Astrocyte (in vitro differentiated cells and primary cell): ENCODE results near the gene CAPN5. TPM values are rescaled to one million over a fixed set of nuclear protein-coding genes. Genes with fewer than 3 reads are reported as not detected.

Source experiments
- DNase-seq: peaks from one replicate; pipeline ENCODE4 v3.0.0-alpha.2; 2010; ENCODE audit warnings: low read depth
- FAIRE-seq: peaks from 2 replicates; lab custom pipeline; 2011; peaks lifted over from hg19 to GRCh38; lab: Jason Lieb, UNC
- H2AFZ ChIP-seq: 2 replicates; pipeline ENCODE4 v1.6.0; 2012; ENCODE audit warnings: low read depth, low read length, inconsistent platforms
- H3K27ac ChIP-seq: 2 replicates; pipeline ENCODE4 v1.5.1; 2011; ENCODE audit warnings: low read depth, low read length, inconsistent platforms
- H3K27me3 ChIP-seq: 2 replicates; pipeline ENCODE4 v1.6.0; 2011; ENCODE audit warnings: low read length, inconsistent platforms; ENCODE audit not compliant: insufficient read depth
- H3K36me3 ChIP-seq: 2 replicates; pipeline ENCODE4 v1.5.1; 2011; ENCODE audit warnings: low read length, inconsistent platforms; ENCODE audit not compliant: insufficient read depth
- H3K4me1 ChIP-seq: 2 replicates; pipeline ENCODE4 v1.5.1; 2011; ENCODE audit warnings: low read length, inconsistent platforms; ENCODE audit not compliant: insufficient read depth
- H3K4me2 ChIP-seq: 2 replicates; pipeline ENCODE4 v1.6.0; 2012; ENCODE audit warnings: low read length, inconsistent platforms
- H3K4me3 ChIP-seq: 2 replicates; pipeline ENCODE4 v1.5.1; 2011; ENCODE audit warnings: low read depth, mild to moderate bottlenecking, low read length, inconsistent platforms; ENCODE audit not compliant: insufficient read depth
- H3K79me2 ChIP-seq: 2 replicates; pipeline ENCODE4 v1.6.0; 2012; ENCODE audit warnings: mild to moderate bottlenecking, low read length, inconsistent platforms; ENCODE audit not compliant: insufficient read depth
- H3K9ac ChIP-seq: 2 replicates; pipeline ENCODE4 v1.6.0; 2012; ENCODE audit warnings: mild to moderate bottlenecking, low read length, inconsistent platforms
- H3K9me3 ChIP-seq: 2 replicates; pipeline ENCODE4 v1.5.1; 2012; ENCODE audit warnings: low read depth, mild to moderate bottlenecking, low read length, inconsistent platforms; ENCODE audit not compliant: insufficient read depth
- H4K20me1 ChIP-seq: 2 replicates; pipeline ENCODE4 v1.6.0; 2012; ENCODE audit warnings: low read length, inconsistent platforms; ENCODE audit not compliant: insufficient read depth
- H3K27ac Mint-ChIP-seq: one replicate; pipeline ENCODE4 v1.8.0; 2021; ENCODE audit warnings: mild to moderate bottlenecking, mixed read lengths; ENCODE audit not compliant: unreplicated experiment
- H3K27me3 Mint-ChIP-seq: one replicate; pipeline ENCODE4 v1.8.0; 2021; ENCODE audit warnings: low read depth, mixed read lengths; ENCODE audit not compliant: unreplicated experiment
- H3K36me3 Mint-ChIP-seq: one replicate; pipeline ENCODE4 v1.8.0; 2021; ENCODE audit warnings: low read depth, mixed read lengths; ENCODE audit not compliant: unreplicated experiment
- H3K4me1 Mint-ChIP-seq: one replicate; pipeline ENCODE4 v1.8.0; 2021; ENCODE audit warnings: low read depth, mixed read lengths; ENCODE audit not compliant: unreplicated experiment
- H3K4me3 Mint-ChIP-seq: one replicate; pipeline ENCODE4 v1.8.0; 2021; ENCODE audit warnings: mild to moderate bottlenecking, moderate library complexity, mixed read lengths; ENCODE audit not compliant: unreplicated experiment
- H3K9me3 Mint-ChIP-seq: one replicate; pipeline ENCODE4 v1.8.0; 2021; ENCODE audit warnings: mild to moderate bottlenecking, mixed read lengths; ENCODE audit not compliant: unreplicated experiment
- EZH2 ChIP-seq: IDR thresholded peaks from 2 replicates; pipeline ENCODE4 v1.6.1; 2012; ENCODE audit warnings: mild to moderate bottlenecking, low read length, inconsistent platforms; ENCODE audit not compliant: insufficient read depth
- total RNA-seq: library from RNA; stranded (reverse); gene quantifications from 2 replicates; pipeline ENCODE4 v1.2.1, GENCODE V29; 2021
- TF ChIP-seq, protein P1 (sequence below): IDR thresholded peaks from 2 replicates; pipeline ENCODE4 v1.5.1; 2011; ENCODE audit warnings: low read depth, mild to moderate bottlenecking, inconsistent platforms, low read length, moderate library complexity; ENCODE audit not compliant: insufficient read depth

Gene CAPN5
- total RNA-seq, 1 donor from 2014 or later = 17.4 TPM

DNA sequence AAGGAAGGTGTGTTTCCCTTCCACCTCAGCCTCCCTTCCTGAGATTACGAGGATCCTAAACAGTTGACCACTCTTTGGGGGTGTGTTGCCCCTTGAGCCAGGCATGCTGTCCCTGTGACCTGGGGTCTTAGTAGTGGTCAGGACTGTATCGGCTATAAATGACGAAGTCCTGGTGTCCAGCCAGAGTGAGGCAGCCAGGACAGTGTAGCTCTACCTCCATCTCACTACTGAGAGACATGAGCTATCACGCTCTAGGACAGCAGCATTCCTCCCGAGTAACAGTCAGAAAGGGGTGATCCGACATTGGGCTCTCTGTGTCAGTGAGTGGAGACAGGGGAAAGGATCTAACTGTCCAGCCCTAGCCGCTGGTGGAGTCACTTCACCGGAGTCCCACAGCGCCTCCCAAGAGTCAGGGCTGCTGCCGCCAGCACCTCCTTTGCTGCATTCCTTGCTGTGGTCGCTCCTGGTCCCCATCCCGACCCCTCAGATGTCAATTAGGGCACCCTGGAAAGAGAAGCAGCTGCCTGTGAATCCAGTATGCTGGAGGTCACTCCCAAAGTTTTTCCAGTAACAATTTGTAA, 35.8 kb upstream of the CAPN5 start:
- H3K4me3 Mint-ChIP-seq = no peak overlapping the region
- peaks cover 16% of the 10 kb centered on the region for H3K27me3 ChIP-seq

DNA sequence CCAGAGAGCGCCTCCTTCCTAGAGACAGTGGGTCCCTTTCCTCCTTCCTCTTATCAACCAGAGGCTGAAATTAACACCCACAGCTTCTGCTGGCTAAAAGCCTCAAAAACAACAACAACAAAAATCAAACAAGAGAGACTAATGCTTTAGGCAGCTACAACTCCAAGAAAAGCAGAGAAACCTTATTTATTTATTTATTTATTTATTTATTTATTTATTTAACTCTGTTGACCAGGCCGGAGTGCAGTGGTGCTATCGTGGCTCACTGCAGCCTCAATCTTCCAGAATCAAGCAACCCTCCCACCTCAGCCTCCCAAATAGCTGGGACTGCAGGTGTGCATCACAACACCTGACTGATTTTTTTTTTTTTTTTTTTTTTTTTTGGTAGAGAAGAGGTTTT, 35.2 kb upstream of the CAPN5 start:
- peaks cover 16% of the 10 kb centered on the region for H3K27me3 ChIP-seq
- H3K27me3 Mint-ChIP-seq = peaks cover 22% of the 10 kb centered on the region
- no peak for FAIRE-seq
- H3K36me3 ChIP-seq = no peaks in the 10 kb centered on the region
- H3K4me2 ChIP-seq = no peak overlapping the region
- H3K27ac Mint-ChIP-seq = no peak overlapping the region
- no peaks in the 10 kb centered on the region for H3K9me3 Mint-ChIP-seq
- H3K27ac ChIP-seq = no peak overlapping the region
- H3K79me2 ChIP-seq = no peaks in the 10 kb centered on the region
- H3K4me3 ChIP-seq = no peak overlapping the region
- no peaks in the 10 kb centered on the region for H3K4me1 ChIP-seq
- H2AFZ ChIP-seq = no peak overlapping the region
- DNase-seq = no peak
- H3K4me1 Mint-ChIP-seq = peaks cover 8% of the 10 kb centered on the region
- TF ChIP-seq, protein P1, sequence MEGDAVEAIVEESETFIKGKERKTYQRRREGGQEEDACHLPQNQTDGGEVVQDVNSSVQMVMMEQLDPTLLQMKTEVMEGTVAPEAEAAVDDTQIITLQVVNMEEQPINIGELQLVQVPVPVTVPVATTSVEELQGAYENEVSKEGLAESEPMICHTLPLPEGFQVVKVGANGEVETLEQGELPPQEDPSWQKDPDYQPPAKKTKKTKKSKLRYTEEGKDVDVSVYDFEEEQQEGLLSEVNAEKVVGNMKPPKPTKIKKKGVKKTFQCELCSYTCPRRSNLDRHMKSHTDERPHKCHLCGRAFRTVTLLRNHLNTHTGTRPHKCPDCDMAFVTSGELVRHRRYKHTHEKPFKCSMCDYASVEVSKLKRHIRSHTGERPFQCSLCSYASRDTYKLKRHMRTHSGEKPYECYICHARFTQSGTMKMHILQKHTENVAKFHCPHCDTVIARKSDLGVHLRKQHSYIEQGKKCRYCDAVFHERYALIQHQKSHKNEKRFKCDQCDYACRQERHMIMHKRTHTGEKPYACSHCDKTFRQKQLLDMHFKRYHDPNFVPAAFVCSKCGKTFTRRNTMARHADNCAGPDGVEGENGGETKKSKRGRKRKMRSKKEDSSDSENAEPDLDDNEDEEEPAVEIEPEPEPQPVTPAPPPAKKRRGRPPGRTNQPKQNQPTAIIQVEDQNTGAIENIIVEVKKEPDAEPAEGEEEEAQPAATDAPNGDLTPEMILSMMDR = no peak
- no peaks in the 10 kb centered on the region for H4K20me1 ChIP-seq
- no peak overlapping the region for H3K4me3 Mint-ChIP-seq
- H3K9ac ChIP-seq = no peak overlapping the region
- no peaks in the 10 kb centered on the region for H3K9me3 ChIP-seq
- H3K36me3 Mint-ChIP-seq = peaks cover 2% of the 10 kb centered on the region

More for the DNA sequence above, 35.8 kb upstream of the CAPN5 start:
- Histone ChIP-seq H3K9me3 (no peaks in the 10 kb centered on the region), H2AFZ (no peak overlapping the region), H3K4me3 (no peak overlapping the region), H3K79me2 (no peaks in the 10 kb centered on the region), H4K20me1 (no peaks in the 10 kb centered on the region), H3K36me3 (no peaks in the 10 kb centered on the region), H3K4me2 (no peak overlapping the region), H3K9ac (no peak overlapping the region), H3K4me1 (no peaks in the 10 kb centered on the region), H3K27ac (no peak overlapping the region)
- peaks cover 2% of the 10 kb centered on the region for H3K36me3 Mint-ChIP-seq
- no peak overlapping the region for H3K27ac Mint-ChIP-seq
- DNase-seq = no peak
- H3K9me3 Mint-ChIP-seq = no peaks in the 10 kb centered on the region
- peaks cover 20% of the 10 kb centered on the region for H3K27me3 Mint-ChIP-seq
- TF ChIP-seq, protein P1 = no peak
- TF ChIP-seq EZH2 = no peak
- no peak for FAIRE-seq
- H3K4me1 Mint-ChIP-seq = peaks cover 8% of the 10 kb centered on the region

DNA sequence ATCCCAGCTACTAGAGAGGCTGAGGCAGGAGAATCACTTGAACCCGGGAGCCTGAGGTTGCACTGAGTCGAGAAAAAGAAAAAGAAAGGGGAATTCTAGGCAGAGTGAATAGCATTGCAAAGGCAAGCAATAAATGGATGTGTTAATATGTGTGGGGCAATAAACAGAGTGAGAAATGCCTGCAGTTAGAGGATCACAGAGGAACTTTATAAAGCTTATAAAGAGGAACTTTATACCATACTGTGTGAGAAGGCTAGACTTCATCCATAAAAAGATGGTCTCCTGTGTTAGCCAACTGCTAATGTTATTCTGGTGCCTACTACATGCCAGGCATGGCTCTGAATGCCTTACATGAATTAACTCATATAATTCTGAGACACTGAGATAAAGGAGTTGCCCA, 31.7 kb upstream of the CAPN5 start:
- no peak for FAIRE-seq
- Histone ChIP-seq H3K27me3 (peaks cover 20% of the 10 kb centered on the region), H3K36me3 (no peaks in the 10 kb centered on the region), H3K4me2 (no peak overlapping the region), H3K4me1 (peaks cover 8% of the 10 kb centered on the region), H4K20me1 (no peaks in the 10 kb centered on the region), H2AFZ (no peak overlapping the region), H3K4me3 (no peak overlapping the region), H3K9ac (no peak overlapping the region), H3K79me2 (no peaks in the 10 kb centered on the region), H3K9me3 (no peaks in the 10 kb centered on the region), H3K27ac (no peak overlapping the region)
- peaks cover 32% of the 10 kb centered on the region for H3K27me3 Mint-ChIP-seq
- peaks cover 5% of the 10 kb centered on the region for H3K36me3 Mint-ChIP-seq
- peaks cover 4% of the 10 kb centered on the region for H3K4me1 Mint-ChIP-seq
- no peak overlapping the region for H3K27ac Mint-ChIP-seq
- no peak for DNase-seq
- H3K9me3 Mint-ChIP-seq = peaks cover 10% of the 10 kb centered on the region
- TF ChIP-seq, protein P1 = no peak
- no peak for TF ChIP-seq EZH2
- no peak overlapping the region for H3K4me3 Mint-ChIP-seq
